ENCODE data around the gene CERS1.
"Not testable (repeated sequence)": the region's sequence is repeated elsewhere in the genome, so short reads cannot be mapped to it uniquely, and the experiment has no call there.

Gene CERS1

DNA sequence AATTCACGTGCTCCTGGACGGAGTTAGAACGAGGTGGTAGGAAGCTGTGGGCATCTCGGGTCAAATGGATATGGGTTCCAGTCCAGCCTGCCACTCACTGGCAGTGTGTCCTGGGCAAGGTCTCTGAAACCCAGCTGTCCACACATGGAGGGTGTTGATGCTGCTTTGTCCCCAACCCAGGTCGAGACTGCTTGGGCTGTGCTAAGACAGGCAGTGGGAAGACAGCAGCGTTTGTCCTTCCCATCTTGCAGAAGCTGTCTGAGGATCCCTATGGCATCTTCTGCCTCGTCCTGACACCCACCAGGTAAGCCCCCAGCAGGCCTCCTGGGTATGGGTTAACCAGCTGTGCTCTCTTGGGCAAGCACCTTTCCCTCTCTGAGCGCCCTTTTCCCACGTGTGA, 24.4 kb upstream of the CERS1 start:
- no peak for DNase-seq (ENCODE audit: low read depth, low spot score)
- peak overlapping the region; percentile 100 for H3K4me3 ChIP-seq (ENCODE audit: low read length)

DNA sequence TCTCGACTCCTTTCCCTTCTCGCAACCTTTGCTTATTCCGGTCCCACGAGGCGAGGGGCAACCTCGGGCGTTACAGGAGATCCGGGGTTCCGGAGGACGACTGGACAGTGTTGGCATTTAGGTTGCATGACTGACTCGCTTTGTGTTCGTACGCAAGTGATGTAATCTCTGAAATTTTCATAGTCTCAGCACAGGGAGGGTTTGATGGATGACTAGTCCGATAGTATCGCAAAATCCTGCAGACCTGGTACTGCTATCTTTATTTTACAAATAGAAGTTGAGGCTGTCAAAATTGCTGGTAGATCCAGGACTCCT, 23.9 kb upstream of the CERS1 start:
- no peak for DNase-seq (ENCODE audit: low read depth, low spot score)
- H3K4me3 ChIP-seq (ENCODE audit: low read length), result peak overlapping the region; percentile 100

DNA sequence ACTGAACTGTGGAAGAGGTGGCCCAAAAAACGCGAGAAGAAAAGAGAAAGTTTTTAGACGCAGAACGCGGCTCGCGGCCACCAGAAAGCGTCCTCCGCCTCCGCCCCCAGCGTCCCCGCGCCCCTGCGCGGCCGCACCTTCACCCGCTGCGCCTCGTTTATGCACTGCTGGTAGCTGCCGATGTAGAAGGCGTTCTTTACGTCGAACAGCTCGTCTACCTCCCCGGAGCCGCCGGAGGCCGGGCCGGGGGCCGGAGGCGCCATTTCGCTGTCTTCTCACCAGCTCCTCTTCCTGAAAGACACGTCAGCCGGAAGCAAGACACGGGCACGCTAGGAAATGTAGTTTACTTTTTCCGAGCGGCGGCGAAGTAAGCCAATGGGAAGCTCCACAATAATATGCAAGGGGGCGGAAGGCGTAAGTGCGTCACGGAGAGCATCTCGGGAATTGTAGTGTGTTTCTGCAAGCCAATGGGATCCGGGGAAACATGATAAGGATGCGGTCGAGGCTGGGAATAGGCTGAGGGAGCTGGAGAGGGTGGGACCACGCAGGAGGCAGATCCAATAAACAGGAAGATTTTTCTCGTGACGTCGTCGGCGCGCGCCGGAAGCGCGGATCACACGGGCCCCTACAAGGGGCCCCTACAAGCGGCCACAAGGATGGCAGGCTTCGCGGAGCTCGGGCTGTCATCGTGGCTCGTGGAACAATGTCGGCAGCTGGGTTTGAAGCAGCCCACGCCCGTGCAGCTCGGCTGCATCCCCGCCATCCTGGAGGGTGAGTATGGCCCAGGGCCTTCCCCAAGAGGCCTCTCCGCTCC, 23.3 kb upstream of the CERS1 start, which contains the start of the genes COPE and DDX49:
Gene COPE (minus strand): TSS at position 302 of the 814 bp plus-strand sequence. CDS start 39 bp downstream, at position 263.
Gene DDX49 (plus strand): TSS at position 630 of the 814 bp plus-strand sequence. CDS start 27 bp downstream, at position 657.
- DNase-seq (ENCODE audit: low read depth, low spot score), result peak; percentile 100

DNA sequence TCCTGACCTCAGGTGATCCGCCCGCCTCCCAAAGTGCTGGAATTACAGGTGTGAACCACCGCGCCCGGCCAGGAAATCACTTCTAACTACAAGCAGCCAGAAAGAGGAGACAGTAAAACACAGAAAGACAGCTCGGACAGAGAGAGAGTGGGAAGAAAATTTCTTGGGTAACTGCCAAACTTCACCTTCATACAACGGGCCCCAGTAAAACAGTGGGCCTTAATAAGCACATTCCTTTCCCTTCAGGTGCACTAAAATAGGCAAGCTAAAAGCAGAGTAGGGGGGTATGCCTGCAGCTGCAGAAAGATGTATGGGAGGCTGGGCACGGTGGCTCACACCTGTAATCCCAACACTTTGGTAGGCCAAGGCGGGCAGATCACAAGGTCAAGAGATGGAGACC, 21.6 kb upstream of the CERS1 start:
- peak overlapping the region; percentile 100; the same call in 1 of the 2 replicates for H3K4me3 ChIP-seq (ENCODE audit: low read length)
- not testable (repeated sequence) for DNase-seq (ENCODE audit: low read depth, low spot score)

More for the DNA sequence above, 23.3 kb upstream of the CERS1 start, which contains the start of the genes COPE and DDX49:
- peak within 1 kb of the TSS; percentile 100 for H3K4me3 ChIP-seq (ENCODE audit: low read length)

DNA sequence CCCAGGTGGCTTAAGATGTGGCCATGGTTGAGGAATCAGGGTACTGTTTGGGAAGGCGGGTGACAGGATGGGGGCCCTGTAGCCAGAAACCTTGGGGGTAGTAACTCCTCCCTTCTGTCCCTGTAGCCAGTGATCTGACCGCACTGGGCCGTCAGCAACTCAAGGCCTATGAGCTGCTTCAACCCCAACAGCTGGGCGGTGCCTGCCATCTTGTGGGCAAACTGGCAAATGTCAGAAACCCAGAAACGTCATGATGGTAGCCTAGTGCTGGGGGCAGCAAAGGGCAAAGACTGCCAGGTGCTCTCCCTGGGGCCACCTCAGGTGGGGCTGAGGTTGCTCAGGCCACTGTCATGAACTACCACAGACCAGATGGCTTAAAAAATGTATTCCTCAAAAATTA, 19.7 kb upstream of the CERS1 start:
- DNase-seq (ENCODE audit: low read depth, low spot score), result peak; percentile 45
- H3K4me3 ChIP-seq (ENCODE audit: low read length), result no peak overlapping the region

DNA sequence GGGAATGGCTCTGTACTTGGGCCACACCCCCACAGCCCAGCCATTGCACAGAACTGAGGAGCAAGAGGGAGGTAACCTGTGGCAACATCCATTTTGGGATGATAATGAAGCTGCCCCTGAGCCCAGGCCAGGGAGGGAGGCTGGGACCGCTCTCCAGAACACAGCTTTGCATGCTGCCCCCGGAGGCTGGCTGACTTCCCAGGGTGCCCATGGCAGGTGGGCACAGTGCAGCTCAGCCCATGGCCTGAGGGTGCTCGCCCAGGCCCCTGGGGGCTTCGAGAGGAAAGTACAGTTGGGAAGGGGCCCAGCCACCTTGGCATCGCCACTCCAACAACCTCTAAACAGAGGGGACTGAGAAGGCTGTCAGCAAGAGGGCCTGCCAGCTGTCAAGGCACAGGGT, 17.5 kb upstream of the CERS1 start:
- DNase-seq (ENCODE audit: low read depth, low spot score), result no peak
- H3K4me3 ChIP-seq (ENCODE audit: low read length), result no peak overlapping the region

DNA sequence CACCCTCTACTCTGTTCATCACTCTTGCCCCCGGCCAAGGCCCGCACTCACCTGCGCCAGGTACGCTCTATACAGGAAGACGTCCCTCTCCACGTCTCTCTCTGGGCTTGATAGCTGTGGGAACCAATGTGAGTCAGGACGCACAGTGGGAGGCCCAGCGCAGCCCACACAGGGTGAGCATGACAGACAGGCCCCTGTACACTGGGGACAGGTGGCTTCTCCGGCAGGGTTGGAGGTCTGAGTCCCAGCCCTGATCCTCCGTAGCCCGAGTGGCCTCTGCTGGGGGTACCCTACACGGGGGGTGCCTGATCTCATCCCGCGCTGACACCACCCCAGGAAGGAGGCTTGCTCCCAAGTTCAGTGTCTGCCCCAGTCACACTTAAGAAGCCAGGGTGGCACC, 17.0 kb upstream of the CERS1 start:
- DNase-seq (ENCODE audit: low read depth, low spot score), result no peak
- no peak overlapping the region for H3K4me3 ChIP-seq (ENCODE audit: low read length)

DNA sequence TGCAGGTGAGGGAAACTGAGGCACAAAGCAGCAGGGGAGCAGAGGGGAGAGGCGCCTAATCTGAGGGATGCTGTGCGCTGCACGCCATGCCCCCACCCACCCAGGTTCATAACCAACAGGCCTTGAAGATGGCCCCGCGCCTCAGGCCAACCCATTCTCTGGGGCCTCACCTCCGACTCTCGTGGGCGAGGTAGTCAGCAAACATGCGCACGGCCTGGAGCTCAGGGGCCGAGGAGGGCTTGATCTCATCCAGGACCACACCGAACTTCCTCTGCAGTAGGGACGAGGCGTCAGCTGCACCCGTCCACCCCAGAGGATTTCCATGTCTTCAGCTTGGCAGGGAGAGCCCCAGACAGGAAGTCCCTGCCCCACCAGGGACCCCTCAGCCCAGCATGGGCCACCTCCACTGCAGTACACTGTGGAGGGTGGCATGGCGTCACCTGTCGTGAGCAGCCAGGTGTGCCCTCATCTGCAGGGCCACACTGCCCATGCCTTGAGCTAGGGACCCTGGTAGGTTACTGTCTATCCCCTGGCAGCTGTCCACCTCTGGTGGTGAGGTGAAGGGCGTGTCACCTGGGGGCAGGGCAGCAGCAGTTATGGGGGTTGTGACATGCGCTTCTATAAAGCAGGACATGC, 15.0 kb upstream of the CERS1 start:
- no peak for DNase-seq (ENCODE audit: low read depth, low spot score)
- no peak overlapping the region for H3K4me3 ChIP-seq (ENCODE audit: low read length)

DNA sequence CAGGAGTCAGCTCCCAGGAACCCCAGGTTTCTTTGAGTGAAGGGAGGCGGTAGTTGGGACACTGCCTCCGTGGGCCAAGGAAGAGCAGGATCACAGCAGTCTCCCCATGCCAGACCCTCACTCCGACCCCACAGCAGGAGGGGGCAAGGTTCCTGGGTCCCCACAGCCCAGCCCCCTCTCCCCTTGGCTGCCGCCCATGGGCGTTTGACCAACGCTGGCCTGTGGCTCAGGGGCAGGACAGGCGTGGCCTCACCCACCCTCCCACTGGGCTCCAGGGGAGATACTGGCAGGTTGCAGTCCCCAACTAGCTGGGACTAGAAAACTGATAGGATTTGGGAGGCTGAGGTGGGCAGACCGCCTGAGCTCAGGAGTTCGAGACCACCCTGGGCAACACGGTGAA, 14.1 kb upstream of the CERS1 start:
- no peak overlapping the region for H3K4me3 ChIP-seq (ENCODE audit: low read length)
- no peak for DNase-seq (ENCODE audit: low read depth, low spot score)

DNA sequence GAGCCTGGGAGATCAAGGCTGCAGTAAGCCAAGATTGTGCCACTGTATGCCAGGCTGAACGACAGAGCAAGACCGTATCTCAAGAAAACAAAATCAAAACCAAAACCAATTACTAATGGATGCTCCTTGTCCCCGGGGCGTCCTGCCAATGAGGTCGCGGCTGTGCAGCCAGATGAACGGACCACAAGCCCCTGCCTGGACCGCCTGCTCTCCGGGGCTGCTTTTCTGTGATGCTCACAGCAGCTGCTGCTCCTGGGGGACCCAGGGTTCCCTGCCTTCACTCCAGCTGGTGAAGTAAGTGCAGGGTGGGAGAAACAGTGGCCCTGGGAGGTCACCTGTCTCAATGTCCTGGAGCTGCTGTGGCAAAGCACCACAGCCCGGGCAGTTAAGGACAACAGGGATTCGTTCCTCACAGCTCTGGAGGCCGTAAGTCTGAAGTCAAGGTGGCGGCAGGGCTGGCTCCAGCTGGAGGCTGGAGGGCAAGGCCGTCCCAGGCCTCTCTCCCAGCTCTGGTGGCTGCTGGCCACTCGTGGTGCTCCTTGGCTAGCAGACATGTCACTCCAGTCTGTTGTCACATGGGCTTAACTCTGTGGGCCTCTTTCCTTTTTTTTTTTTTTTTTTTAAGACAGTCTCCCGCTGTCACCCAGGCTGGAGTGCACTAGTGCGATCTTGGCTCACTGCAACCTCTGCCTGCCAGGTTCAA, 13.1 kb upstream of the CERS1 start:
- DNase-seq (ENCODE audit: low read depth, low spot score), result no peak
- H3K4me3 ChIP-seq (ENCODE audit: low read length), result no peak overlapping the region

DNA sequence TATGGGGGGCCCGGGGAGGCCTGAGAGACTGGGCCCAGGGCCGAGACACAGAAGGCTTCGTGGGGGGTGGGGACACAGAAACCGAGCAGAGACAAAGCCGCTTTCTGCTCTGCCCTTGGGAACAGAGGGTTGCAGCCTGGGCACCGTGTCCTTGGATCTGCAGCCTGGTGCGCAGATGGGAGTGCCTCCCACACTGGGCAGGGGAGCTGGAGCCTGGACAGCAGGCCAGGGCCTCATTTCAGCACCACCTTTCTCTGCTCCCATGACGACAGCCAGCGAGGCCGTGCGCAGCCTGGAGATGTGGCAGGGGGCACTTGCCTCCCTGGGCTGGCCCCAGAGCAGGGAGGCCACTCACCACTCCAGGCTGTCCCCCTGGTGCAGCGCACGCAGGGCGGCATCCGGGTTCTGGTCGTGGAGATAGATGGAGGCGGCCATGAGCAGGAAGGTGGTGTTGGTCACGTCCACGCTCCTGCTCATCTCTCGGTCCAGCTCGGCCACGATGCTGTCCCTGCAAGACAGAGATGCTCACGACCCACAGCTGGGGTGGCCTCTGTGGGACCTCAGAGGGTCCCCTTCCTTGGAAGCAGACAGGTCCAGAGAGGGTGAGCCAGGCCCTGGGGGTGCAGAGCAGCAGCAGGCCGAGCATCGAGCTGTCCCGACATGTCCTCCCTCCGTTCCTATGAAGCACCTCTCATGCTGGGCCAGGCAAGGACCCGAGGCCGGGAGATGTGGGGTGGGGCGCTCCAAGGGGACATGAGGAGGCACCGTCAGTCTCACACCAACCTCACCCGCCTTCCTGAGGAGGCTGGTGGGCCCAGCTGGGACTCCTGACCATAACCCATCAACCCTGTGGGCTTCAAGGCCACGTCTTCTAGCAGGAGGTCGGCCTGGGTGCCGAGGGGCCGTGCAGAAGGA, 10.9 kb upstream of the CERS1 start:
- no peak for DNase-seq (ENCODE audit: low read depth, low spot score)
- H3K4me3 ChIP-seq (ENCODE audit: low read length), result no peak overlapping the region

DNA sequence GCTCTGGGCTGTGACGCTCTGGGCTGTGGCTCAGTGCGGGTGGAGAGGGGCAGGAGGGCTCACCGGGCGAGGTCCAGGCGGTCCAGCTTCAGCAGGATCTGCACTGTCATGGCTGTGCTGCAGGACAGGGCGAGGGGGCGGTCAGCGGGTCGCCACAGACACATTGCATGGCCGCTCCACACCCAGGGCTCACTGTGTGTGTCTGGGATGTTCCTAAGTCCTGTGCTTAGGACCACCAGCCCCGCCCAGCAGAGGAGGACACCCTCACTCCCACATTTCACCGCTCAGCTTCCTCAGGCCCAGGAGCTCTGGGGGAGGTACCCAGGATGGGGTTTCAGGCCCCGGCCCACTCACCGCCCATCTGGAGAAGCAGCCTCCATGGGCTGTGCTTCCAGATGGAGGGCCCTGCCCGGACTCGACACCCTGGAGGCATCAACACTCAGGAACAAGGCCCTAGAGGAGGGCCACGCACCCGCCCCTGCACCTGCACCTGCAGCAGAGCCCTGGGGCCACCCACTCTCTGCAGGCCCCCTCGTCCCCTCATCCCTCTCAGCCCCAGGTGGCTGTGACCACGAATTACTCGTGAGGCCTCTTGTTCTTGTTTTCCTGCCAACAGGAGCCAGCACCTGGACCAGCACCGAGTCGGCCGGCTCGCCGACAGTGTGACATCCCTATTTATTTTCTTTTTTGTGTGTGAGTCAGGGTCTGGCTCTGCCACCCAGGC, 9.7 kb upstream of the CERS1 start:
- no peak for DNase-seq (ENCODE audit: low read depth, low spot score)
- H3K4me3 ChIP-seq (ENCODE audit: low read length), result no peak overlapping the region

DNA sequence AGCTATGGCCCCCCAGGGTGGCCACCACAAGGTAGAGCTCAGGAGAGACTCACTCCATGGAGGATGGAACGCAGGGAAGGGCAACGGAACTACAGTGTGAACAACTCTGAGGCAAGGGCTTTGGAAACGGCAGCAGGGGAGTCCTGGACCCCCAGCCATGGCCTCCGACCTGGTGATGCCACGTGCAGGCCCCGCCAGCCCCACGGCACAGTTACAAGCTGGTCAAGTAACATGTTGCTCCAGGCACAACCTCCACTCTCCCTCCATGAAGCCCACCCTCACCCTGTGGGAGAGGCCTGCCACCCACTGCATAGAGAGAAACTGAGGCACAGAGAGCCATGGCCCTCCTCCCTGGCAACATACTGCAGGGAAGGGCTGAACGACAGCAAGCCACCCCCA, 9.1 kb upstream of the CERS1 start:
- no peak for DNase-seq (ENCODE audit: low read depth, low spot score)
- H3K4me3 ChIP-seq (ENCODE audit: low read length), result no peak overlapping the region

DNA sequence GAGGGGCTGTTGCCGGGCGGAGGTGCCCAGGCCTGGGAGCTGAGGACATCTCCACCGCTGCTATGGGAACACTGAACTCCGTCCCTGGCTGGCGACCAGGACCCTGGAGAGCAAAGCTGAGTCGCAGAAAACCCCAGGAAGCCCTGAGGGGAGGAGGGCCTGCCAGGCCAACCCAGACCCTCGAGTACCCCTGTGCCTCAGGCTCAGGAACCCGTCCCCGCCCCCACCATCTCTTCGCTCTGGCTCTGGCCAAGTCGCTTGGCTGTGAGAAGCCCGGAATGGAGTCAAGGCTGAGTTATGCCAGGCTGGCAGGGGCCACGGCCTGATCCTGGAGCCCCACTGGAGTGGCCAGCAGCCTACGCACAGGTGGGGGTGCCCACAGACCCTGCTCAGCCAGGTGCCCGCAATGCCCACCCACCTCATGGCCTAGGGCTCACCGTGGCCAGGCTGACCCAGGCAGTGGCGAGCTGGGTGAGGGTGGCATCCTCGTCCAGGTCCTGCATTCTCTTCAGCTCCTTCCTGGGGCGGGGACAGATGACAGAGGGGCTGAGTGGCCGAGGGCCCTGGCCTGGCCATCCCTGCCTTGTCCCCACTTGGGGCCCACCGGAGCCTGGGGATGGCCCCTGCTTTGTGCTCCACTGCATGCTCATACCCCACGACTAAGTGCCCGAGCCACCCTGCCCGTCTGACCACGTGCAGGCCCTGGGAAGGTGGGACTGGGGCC, 8.5 kb upstream of the CERS1 start:
- DNase-seq (ENCODE audit: low read depth, low spot score), result no peak
- no peak overlapping the region for H3K4me3 ChIP-seq (ENCODE audit: low read length)

DNA sequence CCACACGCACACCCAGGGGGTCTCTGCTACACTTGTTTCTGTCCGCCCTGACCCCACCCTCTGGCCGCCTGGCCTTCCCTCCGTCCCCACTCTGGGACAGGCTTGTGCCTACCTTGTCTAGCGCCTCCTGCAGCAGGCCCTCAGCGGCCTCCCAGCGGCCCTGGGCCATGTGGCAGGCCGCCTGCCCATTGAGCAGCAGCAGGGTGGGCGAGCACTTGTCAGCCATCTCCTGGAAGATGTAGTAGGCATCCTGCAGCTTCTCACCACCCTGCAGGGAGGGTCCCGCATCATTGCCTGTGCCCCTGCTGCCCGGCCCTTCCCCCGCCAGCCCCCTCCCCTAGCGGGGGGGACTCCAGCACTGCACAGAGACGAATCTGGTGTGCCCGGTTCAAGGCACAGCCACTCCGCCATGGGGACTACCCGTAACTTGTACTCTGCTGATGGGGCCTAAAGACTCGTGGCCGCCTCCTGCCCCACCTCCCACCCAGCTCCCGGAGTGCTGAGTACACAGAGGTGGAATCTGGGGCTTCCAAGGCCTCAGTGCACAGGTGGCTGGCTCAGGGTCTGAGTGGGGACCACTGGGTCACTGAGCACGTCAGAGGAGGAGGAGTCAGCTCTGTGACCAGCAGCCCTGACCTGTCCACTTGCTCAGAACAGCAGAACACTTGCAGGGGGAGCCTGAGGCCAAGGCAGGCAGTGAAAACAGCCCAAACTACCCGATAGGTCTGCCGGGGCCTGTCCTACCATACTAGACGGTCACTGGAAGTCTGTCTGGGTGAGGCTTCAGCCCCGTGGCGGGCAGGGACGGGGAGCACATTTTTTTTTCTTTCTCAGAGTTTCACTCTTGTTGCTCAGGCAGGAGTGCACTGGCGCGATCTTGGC, 7.4 kb upstream of the CERS1 start:
- no peak for DNase-seq (ENCODE audit: low read depth, low spot score)
- H3K4me3 ChIP-seq (ENCODE audit: low read length), result no peak overlapping the region

DNA sequence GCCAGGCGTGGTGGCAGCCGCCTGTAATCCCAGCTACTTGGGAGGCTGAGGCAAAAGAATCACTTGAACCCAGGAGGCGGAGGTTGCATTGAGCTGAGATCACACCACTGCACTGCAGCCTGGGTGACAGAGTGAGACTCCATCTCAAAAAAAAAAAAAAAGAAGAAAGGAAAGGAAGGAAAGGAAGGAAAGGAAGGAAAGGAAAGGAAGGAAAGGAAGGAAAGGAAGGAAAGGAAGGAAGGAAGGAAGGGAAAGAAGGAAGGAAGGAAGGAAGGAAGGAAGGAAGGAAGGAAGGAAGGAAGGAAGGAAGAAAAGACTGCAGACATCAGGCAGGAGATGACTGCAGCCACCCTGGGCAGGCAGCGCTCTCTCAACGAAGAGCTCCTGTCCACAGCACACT, 6.6 kb upstream of the CERS1 start:
- not testable (repeated sequence) for DNase-seq (ENCODE audit: low read depth, low spot score); H3K4me3 ChIP-seq (ENCODE audit: low read length)

DNA sequence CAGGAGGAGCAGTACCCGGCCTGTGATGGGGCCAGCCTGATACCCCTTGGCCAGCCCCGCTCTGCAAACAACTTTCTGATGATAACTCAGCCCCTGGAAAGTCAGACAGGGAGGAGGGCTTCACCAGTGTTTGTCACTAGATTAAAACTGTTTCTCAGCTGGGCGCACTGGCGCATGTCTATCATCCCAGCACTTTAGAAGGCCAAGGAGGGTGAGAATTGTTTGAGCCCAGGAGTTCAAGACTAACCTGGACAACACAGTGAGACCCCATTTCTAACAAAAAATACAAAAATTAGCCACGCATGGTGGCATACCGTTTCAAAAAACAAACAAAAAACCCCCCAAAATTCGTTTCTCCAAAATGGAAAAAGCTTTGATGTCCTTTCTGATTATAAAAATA, 5.5 kb upstream of the CERS1 start:
- no peak overlapping the region for H3K4me3 ChIP-seq (ENCODE audit: low read length)
- DNase-seq (ENCODE audit: low read depth, low spot score), result no peak
